WTC11 (cell line): ENCODE results near the gene MYG1. TPM values are rescaled to one million over a fixed set of nuclear protein-coding genes. Genes with fewer than 3 reads are reported as not detected.

Experiments
- ATAC-seq: fragments of 200-7000 bp; cut with Tn5 transposase; 2 replicates; pipeline ENCODE4 v1.10.0; 2021; ENCODE audit warnings: mild to moderate bottlenecking, moderate library complexity
- CTCF ChIA-PET: fragments of 300-600 bp; sonication (Branson Sonifier 250); formaldehyde crosslinking; loops from one replicate; lab custom pipeline; 2021; ENCODE audit warnings: antibody characterized with exemption; lab: Charles Lee
- POLR2A ChIA-PET: fragments of 350-600 bp; sonication (Branson Sonifier 250); formaldehyde crosslinking; loops from one replicate; lab custom pipeline; 2021; ENCODE audit warnings: antibody characterized with exemption; lab: Charles Lee
- DNase-seq: peaks from one replicate; pipeline ENCODE4 v3.0.0; 2021; ENCODE audit warnings: low spot score
- H3K27ac Mint-ChIP-seq: 2 replicates; pipeline ENCODE4 v1.8.0; 2021; ENCODE audit warnings: mixed read lengths
- H3K27me3 Mint-ChIP-seq: 2 replicates; pipeline ENCODE4 v1.8.0; 2021; ENCODE audit warnings: low read depth, mild to moderate bottlenecking, moderate library complexity, mixed read lengths
- H3K36me3 Mint-ChIP-seq: 2 replicates; pipeline ENCODE4 v1.8.0; 2021; ENCODE audit warnings: mixed read lengths
- H3K4me1 Mint-ChIP-seq: 2 replicates; pipeline ENCODE4 v1.8.0; 2022; ENCODE audit warnings: mixed read lengths
- H3K4me3 Mint-ChIP-seq: 2 replicates; pipeline ENCODE4 v1.8.0; 2021; ENCODE audit warnings: mild to moderate bottlenecking, moderate library complexity, mixed read lengths
- H3K9me3 Mint-ChIP-seq: 2 replicates; pipeline ENCODE4 v1.8.0; 2021; ENCODE audit warnings: mixed read lengths
- GRHL2 ChIP-seq: fragments of 250-450 bp; sonication (Bioruptor Pico); IDR thresholded peaks from 2 replicates; pipeline ENCODE4 v1.8.0; 2022; ENCODE audit warnings: mild to moderate bottlenecking, moderate library complexity; ENCODE audit not compliant: insufficient replicate concordance, severe bottlenecking
- PRDM15 ChIP-seq: sonication (generic); formaldehyde crosslinking; IDR thresholded peaks from 2 replicates; pipeline ENCODE4 v1.8.0; 2022; ENCODE audit warnings: missing genetic modification reagents
- RORB ChIP-seq: fragments of 250-450 bp; sonication (Bioruptor Pico); IDR thresholded peaks from 2 replicates; pipeline ENCODE4 v1.9.0; 2021; ENCODE audit warnings: mild to moderate bottlenecking
- SMAD4 ChIP-seq: sonication (generic); formaldehyde crosslinking; IDR thresholded peaks from 2 replicates; pipeline ENCODE4 v1.8.0; 2022; ENCODE audit warnings: mild to moderate bottlenecking, missing genetic modification reagents
- ZNF425 ChIP-seq: fragments of 250-450 bp; sonication (Bioruptor Pico); conservative IDR thresholded peaks from 2 replicates; pipeline ENCODE4 v1.9.0; 2021; ENCODE audit warnings: mild to moderate bottlenecking
- ZNF671 ChIP-seq: fragments of 250-450 bp; sonication (Bioruptor Pico); IDR thresholded peaks from 2 replicates; pipeline ENCODE4 v1.8.0; 2021; ENCODE audit warnings: mild to moderate bottlenecking
- total RNA-seq: library from RNA; stranded (reverse); gene quantifications from 3 replicates; pipeline ENCODE4 v1.2.3, GENCODE V29; 2021
- TF ChIP-seq, protein P1 (sequence below): sonication (generic); formaldehyde crosslinking; IDR thresholded peaks from 2 replicates; pipeline ENCODE4 v1.8.0; 2022; ENCODE audit warnings: mild to moderate bottlenecking, missing genetic modification reagents
- TF ChIP-seq, protein P2 (sequence below): fragments of 250-450 bp; sonication (Bioruptor Pico); IDR thresholded peaks from 2 replicates; pipeline ENCODE4 v1.9.0; 2021; ENCODE audit warnings: mild to moderate bottlenecking, borderline replicate concordance
- TF ChIP-seq, protein P3 (sequence below): fragments of 200-600 bp; IDR thresholded peaks from 2 replicates; pipeline ENCODE4 v1.8.0; 2022; ENCODE audit warnings: antibody characterized with exemption
- TF ChIP-seq, protein P4 (sequence below): sonication (generic); formaldehyde crosslinking; IDR thresholded peaks from 2 replicates; pipeline ENCODE4 v1.8.0; 2022; ENCODE audit warnings: mild to moderate bottlenecking, missing genetic modification reagents

Gene MYG1
- total RNA-seq, 1 experiment from 2014 or later: 93.1 TPM

DNA sequence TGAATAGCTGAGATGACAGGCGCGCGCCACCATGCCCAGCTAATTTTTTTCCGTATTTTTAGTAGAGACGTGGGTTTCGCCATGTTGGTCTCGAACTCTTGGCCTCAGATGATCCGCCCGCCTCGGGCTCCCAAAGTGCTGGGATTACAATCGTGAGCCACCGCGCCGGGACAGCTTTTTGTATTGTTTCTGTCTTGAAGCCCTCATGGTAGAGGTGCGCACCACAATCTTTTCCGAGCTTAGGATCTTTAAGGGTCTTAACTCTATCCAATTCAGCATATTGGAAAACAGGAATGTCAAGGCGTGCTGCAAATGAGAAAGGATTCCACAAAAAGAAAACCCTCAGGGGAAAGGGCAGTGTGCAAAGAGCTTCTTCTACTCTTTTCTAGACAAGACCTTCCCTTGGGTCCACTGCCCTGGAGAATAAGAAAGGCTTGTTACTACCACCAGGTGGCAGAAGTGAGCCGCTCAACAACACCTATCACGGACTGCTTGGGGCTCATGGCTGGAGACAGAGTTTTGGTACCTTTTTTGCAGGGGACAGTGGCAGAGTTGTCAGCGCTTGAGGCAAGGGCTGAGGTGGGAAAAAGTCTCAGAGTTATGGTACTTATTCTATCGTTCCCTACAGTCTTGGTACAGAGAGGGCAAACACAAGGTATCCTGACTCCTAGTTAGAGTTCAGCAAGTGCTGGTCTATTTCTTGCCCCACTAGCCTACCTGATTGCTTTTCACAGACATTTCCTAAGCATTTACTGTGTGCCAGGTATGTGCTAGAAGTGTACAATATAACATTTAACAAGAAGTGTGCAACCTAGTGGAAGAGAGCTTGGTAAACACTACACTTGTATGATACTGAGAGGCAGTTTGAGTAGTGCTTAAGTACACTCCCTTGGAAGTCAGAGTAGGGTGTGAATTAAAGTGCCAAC lies 53.1 kb downstream of the MYG1 start:
- Mint-ChIP-seq H3K4me1 (0 out of 2 replicates have a peak, but pooled peaks cover 4% of the 10 kb centered on the region), H3K9me3 (no peaks in the 10 kb centered on the region), H3K27me3 (peaks cover 2% of the 10 kb centered on the region), H3K27ac (peak overlapping the region; percentile 76; the same call in 1 of the 2 replicates), H3K4me3 (no peak overlapping the region), H3K36me3 (no peaks in the 10 kb centered on the region)
- no peak for TF ChIP-seq GRHL2
- TF ChIP-seq, protein P1, sequence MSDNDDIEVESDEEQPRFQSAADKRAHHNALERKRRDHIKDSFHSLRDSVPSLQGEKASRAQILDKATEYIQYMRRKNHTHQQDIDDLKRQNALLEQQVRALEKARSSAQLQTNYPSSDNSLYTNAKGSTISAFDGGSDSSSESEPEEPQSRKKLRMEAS: peak; percentile 49; the same call in 1 of the 2 replicates
- TF ChIP-seq, protein P2, sequence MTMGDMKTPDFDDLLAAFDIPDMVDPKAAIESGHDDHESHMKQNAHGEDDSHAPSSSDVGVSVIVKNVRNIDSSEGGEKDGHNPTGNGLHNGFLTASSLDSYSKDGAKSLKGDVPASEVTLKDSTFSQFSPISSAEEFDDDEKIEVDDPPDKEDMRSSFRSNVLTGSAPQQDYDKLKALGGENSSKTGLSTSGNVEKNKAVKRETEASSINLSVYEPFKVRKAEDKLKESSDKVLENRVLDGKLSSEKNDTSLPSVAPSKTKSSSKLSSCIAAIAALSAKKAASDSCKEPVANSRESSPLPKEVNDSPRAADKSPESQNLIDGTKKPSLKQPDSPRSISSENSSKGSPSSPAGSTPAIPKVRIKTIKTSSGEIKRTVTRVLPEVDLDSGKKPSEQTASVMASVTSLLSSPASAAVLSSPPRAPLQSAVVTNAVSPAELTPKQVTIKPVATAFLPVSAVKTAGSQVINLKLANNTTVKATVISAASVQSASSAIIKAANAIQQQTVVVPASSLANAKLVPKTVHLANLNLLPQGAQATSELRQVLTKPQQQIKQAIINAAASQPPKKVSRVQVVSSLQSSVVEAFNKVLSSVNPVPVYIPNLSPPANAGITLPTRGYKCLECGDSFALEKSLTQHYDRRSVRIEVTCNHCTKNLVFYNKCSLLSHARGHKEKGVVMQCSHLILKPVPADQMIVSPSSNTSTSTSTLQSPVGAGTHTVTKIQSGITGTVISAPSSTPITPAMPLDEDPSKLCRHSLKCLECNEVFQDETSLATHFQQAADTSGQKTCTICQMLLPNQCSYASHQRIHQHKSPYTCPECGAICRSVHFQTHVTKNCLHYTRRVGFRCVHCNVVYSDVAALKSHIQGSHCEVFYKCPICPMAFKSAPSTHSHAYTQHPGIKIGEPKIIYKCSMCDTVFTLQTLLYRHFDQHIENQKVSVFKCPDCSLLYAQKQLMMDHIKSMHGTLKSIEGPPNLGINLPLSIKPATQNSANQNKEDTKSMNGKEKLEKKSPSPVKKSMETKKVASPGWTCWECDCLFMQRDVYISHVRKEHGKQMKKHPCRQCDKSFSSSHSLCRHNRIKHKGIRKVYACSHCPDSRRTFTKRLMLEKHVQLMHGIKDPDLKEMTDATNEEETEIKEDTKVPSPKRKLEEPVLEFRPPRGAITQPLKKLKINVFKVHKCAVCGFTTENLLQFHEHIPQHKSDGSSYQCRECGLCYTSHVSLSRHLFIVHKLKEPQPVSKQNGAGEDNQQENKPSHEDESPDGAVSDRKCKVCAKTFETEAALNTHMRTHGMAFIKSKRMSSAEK (CRISPR knock-in tag): no peak
- no peak for TF ChIP-seq ZNF425 (CRISPR knock-in tag)
- no peak for TF ChIP-seq PRDM15 (CRISPR knock-in tag)
- TF ChIP-seq, protein P3, sequence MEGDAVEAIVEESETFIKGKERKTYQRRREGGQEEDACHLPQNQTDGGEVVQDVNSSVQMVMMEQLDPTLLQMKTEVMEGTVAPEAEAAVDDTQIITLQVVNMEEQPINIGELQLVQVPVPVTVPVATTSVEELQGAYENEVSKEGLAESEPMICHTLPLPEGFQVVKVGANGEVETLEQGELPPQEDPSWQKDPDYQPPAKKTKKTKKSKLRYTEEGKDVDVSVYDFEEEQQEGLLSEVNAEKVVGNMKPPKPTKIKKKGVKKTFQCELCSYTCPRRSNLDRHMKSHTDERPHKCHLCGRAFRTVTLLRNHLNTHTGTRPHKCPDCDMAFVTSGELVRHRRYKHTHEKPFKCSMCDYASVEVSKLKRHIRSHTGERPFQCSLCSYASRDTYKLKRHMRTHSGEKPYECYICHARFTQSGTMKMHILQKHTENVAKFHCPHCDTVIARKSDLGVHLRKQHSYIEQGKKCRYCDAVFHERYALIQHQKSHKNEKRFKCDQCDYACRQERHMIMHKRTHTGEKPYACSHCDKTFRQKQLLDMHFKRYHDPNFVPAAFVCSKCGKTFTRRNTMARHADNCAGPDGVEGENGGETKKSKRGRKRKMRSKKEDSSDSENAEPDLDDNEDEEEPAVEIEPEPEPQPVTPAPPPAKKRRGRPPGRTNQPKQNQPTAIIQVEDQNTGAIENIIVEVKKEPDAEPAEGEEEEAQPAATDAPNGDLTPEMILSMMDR: peak; percentile 87
- DNase-seq (peak; percentile 85), ATAC-seq (peak; percentile 99)
- ChIA-PET POLR2A (interaction anchor here (0.5 to 1.5 kb wide), 5 partner anchors 27 to 129 kb away, joined by 3 to 6 read pairs (median 3); partner anchors contain the start of gene SP1), CTCF (interaction anchor here (0.6 to 5.4 kb wide), 67 partner anchors 8 to 405 kb away, joined by 3 to 113 read pairs (median 4); partner anchors contain the start of genes AAAS, AMHR2, ATP5MC2 and CSAD)

DNA sequence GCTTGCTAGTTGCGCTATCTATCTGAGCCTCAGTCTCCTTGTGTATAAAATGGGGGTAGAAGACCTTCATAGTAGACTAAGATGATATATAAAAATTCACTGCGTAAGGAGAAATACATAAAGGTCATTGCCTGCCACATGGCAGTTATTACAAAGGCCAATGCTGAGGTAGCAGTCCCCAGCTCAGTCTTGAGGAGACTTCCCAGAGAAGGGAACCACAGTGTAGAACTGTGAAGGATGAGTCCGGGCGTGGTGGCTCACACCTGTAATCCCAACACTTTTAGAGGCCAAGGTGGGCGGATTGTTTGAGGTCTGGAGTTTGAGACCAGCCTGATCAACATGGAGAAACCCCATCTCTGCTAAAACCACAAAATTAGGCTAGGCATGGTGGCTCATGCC lies 53.8 kb downstream of the MYG1 start:
- no peak overlapping the region for H3K27ac Mint-ChIP-seq
- no peak overlapping the region for H3K4me3 Mint-ChIP-seq
- TF ChIP-seq SMAD4 (CRISPR knock-in tag) (no peak), ZNF671 (CRISPR knock-in tag) (no peak), RORB (CRISPR knock-in tag) (no peak)
- TF ChIP-seq, protein P4, sequence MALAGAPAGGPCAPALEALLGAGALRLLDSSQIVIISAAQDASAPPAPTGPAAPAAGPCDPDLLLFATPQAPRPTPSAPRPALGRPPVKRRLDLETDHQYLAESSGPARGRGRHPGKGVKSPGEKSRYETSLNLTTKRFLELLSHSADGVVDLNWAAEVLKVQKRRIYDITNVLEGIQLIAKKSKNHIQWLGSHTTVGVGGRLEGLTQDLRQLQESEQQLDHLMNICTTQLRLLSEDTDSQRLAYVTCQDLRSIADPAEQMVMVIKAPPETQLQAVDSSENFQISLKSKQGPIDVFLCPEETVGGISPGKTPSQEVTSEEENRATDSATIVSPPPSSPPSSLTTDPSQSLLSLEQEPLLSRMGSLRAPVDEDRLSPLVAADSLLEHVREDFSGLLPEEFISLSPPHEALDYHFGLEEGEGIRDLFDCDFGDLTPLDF (CRISPR knock-in tag): no peak
- CTCF ChIA-PET: interaction anchor here (1.8 to 5.4 kb wide), 7 partner anchors 9 to 72 kb away, joined by 10 to 113 read pairs (median 41); partner anchors contain the start of genes AAAS, AMHR2 and SP1
- H3K9me3 Mint-ChIP-seq: no peaks in the 10 kb centered on the region
- DNase-seq (no peak), ATAC-seq (no peak)
- H3K4me1 Mint-ChIP-seq: 0 out of 2 replicates have a peak, but pooled peaks cover 4% of the 10 kb centered on the region
- POLR2A ChIA-PET: interaction anchor here (1.5 kb wide), 1 partner anchor 26 kb away, joined by 6 read pairs; the partner anchor contains the start of gene SP1
- H3K36me3 Mint-ChIP-seq: no peaks in the 10 kb centered on the region
- H3K27me3 Mint-ChIP-seq: peaks cover 2% of the 10 kb centered on the region
